ENCODE measurements around the gene PREPL.

DNA sequence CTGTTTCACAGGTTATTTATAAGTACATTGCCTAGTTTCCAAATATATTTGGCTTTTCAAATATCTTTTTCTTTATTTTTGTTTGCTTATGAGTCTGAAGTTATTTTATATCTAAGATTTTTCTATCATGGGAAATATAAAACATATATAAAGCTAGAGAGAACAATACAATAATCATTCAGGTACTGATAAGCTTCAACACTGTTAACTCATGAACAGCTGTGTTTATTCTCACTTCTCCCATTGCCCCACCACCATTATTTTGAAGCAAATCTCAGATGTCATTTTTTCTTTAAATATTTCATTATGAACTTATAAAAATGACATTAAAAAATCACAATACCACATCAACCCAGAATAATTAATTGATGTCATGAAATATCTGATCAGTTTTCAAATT lies 10.2 kb upstream of the PREPL start:
- TF ChIP-seq, protein P1, sequence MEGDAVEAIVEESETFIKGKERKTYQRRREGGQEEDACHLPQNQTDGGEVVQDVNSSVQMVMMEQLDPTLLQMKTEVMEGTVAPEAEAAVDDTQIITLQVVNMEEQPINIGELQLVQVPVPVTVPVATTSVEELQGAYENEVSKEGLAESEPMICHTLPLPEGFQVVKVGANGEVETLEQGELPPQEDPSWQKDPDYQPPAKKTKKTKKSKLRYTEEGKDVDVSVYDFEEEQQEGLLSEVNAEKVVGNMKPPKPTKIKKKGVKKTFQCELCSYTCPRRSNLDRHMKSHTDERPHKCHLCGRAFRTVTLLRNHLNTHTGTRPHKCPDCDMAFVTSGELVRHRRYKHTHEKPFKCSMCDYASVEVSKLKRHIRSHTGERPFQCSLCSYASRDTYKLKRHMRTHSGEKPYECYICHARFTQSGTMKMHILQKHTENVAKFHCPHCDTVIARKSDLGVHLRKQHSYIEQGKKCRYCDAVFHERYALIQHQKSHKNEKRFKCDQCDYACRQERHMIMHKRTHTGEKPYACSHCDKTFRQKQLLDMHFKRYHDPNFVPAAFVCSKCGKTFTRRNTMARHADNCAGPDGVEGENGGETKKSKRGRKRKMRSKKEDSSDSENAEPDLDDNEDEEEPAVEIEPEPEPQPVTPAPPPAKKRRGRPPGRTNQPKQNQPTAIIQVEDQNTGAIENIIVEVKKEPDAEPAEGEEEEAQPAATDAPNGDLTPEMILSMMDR (conservative IDR thresholded peaks at IDR 0.05 in 1 of 2, IDR thresholded peaks at IDR 0.05 in 1 of 2; ENCODE audit: extremely low read depth in 1 of 2, insufficient read depth in 1 of 2, low read depth in 1 of 2, low read length in 2 of 2) = no peak
- no peak for TF ChIP-seq EZH2 (IDR thresholded peaks at IDR 0.05; ENCODE audit: borderline replicate concordance, low read length)

Measured in mammary epithelial cell (primary cell).